ENCODE measurements around the gene USP49.
A peak's percentile ranks its signal among the peaks of the same experiment; 100 is the strongest.

Gene USP49

DNA sequence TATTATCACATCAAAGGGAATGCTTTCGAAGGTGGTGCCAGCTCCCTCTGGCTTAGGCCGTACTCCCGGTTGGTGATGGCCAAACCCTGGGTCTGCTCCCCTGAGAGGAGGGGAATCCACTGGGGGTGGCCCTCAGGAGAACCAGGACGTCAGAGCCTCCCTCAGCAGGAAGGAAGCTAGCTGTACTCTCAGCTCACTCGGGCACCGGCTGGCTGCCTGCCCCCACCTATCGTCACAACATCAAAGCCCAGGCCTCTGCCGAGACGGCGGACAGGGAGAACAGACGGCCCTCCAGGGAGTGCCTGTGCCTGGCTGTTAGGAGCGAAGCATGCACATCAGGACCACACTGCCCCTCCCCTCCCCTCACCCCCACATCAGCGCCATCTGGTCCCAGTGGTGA is 138.8 kb downstream of the USP49 start:
- DNase-seq (ENCODE audit: low spot score), result peak; percentile 45

DNA sequence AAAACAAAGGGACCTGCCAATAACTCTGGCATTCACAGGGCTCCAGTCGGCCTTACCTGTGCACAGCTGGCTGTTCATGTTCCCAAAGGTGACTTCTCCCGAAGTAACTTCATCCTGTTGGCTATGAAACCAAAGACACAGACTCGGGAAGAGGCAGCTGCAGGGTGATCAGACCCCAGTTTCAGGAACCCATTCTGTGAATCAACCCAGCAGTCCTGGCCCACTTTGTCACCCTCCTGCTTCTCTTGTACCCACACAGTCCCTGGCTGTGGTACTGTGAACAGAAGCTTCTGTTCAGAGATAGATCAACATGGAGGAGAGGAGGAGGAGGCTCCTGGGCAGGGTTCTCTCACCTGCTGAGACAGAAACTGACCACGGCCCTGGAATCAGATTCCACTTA is 139.3 kb downstream of the USP49 start:
- DNase-seq (ENCODE audit: low spot score), result no peak

- no peak for DNase-seq (ENCODE audit: low spot score)
Observed at GRCh38 chr6:41750374-41750773, 144.8 kb downstream of the USP49 start.

- DNase-seq (ENCODE audit: low spot score), result no peak
Observed at GRCh38 chr6:41748542-41748941, 146.6 kb downstream of the USP49 start.

GRCh38 chr6:41748102-41748477 is 147.1 kb downstream of the USP49 start:
- no peak for DNase-seq (ENCODE audit: low spot score)

DNA sequence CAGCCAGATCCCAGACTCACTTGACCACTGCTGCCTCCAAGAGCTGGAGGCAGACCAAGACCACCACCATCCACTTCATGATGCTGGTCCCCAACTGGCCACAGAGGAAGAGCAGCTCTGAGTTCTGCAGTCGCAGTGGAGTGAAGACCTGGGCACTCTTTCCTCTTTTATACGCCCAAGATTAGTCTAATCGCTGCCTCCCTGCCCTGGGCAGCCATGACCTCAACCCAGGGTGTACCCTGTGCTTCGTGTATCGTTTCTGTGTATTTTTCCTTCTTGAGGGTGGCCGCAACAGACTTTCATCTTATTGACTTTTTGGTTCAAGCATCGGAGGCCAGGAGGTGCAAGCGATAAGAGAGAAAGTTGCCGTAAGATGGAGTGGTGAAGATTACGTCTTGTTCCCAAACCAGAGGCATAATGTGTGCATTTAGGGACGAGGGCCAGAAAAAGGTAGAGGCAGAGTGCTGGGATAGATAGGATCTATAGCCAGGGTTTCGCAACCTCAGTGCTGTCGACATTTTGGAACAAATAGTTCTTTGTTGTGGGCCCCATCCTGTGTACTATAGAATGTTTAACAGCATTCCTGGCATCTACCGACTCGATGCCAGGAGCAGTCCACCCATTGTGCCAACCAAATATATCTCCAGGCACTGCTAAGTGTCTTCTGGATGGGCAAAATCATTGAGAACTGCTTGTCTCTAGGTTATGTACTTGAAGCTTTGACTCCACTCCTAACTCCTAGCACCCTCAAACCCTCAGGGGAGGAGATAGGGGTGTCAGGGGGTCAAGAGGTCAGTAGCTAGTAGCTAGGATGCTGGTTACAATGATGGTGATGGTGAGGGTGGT is 147.7 kb downstream of the USP49 start, which contains the start of gene PGC:
Gene PGC (minus strand): TSS at position 142 of the 846 bp plus-strand sequence. CDS start 63 bp downstream, at position 79.
- DNase-seq (ENCODE audit: low spot score), result peak; percentile 49

DNA sequence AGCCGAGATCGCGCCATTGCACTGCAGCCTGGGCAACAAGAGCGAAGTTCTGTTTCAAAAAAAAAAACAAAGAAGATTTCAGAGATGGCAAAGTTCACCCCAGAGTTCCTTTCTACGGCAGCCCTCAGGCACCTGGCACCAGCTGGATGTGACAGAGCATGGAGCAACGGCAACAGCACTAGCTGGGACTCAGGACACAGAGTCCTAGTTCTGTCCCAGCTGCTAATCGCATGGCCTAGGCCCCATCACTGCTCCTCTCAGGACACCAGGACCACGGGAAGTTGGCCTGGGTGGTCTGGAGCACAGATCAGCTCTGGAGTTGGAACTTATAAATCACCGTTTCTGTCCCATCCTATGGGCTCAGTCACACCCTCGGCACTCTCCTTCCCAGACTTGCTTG is 149.1 kb downstream of the USP49 start:
- DNase-seq (ENCODE audit: low spot score), result no peak

GRCh38 chr6:41744236-41744787 is 150.9 kb downstream of the USP49 start:
- DNase-seq (ENCODE audit: low spot score), result no peak

- no peak for DNase-seq (ENCODE audit: low spot score)
Observed at GRCh38 chr6:41743406-41744235, 151.6 kb downstream of the USP49 start.

GRCh38 chr6:41741625-41742490 is 153.3 kb downstream of the USP49 start:
- peak; percentile 80 for DNase-seq (ENCODE audit: low spot score)

DNA sequence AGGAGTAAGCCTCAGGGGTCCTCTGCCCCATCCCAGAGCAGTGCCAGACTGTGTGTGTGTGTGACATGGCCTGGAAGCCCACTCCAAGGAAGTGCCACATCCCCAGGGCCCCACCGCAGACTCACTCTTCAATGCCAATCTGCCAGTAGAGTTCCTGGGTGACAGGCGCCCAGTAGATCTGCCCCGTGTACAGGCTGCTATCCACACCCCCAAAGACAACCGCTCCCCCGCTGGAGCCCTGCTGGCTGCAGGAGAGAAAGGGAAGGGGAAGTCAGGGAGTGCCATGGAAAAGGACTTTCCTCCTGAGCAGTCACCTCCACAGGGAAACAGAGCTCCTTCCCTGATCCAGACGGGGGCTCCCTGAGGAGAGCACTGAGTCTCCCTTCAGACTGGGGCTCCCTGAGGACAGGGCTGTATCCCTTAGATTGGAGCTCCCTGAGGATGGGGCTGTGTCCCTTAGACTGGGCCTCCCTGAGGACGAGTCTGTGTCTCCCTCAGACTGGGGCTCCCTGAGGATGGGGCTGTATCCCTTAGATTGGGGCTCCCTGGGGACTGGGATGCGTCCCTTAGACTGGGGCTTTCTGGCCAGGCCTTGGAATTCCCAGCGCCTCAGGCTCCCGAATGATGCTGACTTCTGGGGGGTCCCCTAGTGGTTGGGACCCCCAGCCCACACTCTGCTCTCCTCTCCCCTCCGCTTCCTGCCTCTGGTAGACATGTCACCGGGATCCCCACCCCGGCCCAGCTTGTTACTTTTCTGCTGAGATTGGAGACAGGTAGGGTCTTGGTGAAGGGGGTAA is 154.6 kb downstream of the USP49 start:
- DNase-seq (ENCODE audit: low spot score), result no peak
